Endodermal cell (in vitro differentiated cells): ENCODE results near the gene SLC45A3. TPM values are rescaled to one million over a fixed set of nuclear protein-coding genes. Genes with fewer than 3 reads are reported as not detected.
A peak's percentile ranks its signal among the peaks of the same experiment; 100 is the strongest.

Experiments used
- DNase-seq: peaks from one replicate; pipeline ENCODE4 v3.0.0-alpha.2; 2017
- H3K27ac ChIP-seq: 2 replicates; pipeline ENCODE4 v1.5.1; 2013; ENCODE audit warnings: mild to moderate bottlenecking, low read depth, low read length, moderate library complexity
- H3K27me3 ChIP-seq: 2 replicates; pipeline ENCODE4 v1.6.1; 2013; ENCODE audit warnings: mild to moderate bottlenecking, low read length, moderate library complexity; ENCODE audit not compliant: insufficient read depth, control insufficient read depth, poor library complexity, severe bottlenecking
- H3K36me3 ChIP-seq: 2 replicates; pipeline ENCODE4 v1.7.0; 2013; ENCODE audit warnings: mild to moderate bottlenecking, low read length, moderate library complexity; ENCODE audit not compliant: control insufficient read depth, insufficient read depth
- H3K4me1 ChIP-seq: one replicate; pipeline ENCODE4 v1.7.0; 2013; ENCODE audit warnings: low read length; ENCODE audit not compliant: control insufficient read depth, insufficient read depth
- H3K4me3 ChIP-seq: 2 replicates; pipeline ENCODE4 v1.5.1; 2013; ENCODE audit warnings: mild to moderate bottlenecking, low read length, moderate library complexity
- H3K9ac ChIP-seq: 2 replicates; pipeline ENCODE4 v1.6.1; 2013; ENCODE audit warnings: mild to moderate bottlenecking, low read length, moderate library complexity; ENCODE audit not compliant: poor library complexity, severe bottlenecking; ENCODE audit errors: extremely low read depth
- H3K9me3 ChIP-seq: 2 replicates; pipeline ENCODE4 v1.6.1; 2013; ENCODE audit warnings: mild to moderate bottlenecking, low read length, moderate library complexity; ENCODE audit not compliant: control insufficient read depth
- H3K27ac Mint-ChIP-seq: 2 replicates; pipeline ENCODE4 v1.8.0; 2020; ENCODE audit warnings: mixed read lengths
- H3K27me3 Mint-ChIP-seq: 2 replicates; pipeline ENCODE4 v1.8.0; 2021; ENCODE audit warnings: mild to moderate bottlenecking, mixed read lengths; ENCODE audit not compliant: insufficient read depth
- H3K36me3 Mint-ChIP-seq: 2 replicates; pipeline ENCODE4 v1.8.0; 2020; ENCODE audit warnings: low read depth, mixed read lengths
- H3K4me1 Mint-ChIP-seq: 2 replicates; pipeline ENCODE4 v1.8.0; 2020; ENCODE audit warnings: mixed read lengths
- H3K4me3 Mint-ChIP-seq: 2 replicates; pipeline ENCODE4 v1.8.0; 2020; ENCODE audit warnings: mild to moderate bottlenecking, moderate library complexity, mixed read lengths
- H3K9me3 Mint-ChIP-seq: 2 replicates; pipeline ENCODE4 v1.8.0; 2020; ENCODE audit warnings: mild to moderate bottlenecking, mixed read lengths
- CTCF ChIP-seq: fragments of 200-600 bp; sonication (generic); conservative IDR thresholded peaks from 2 replicates; pipeline ENCODE4 v1.5.0; 2021; ENCODE audit warnings: antibody characterized with exemption, mild to moderate bottlenecking
- WGBS, 2 experiments: methylation state at CpG; one replicate each; pipeline versions ENCODE4 v1.1.5 to v1.1.7; 2013; ENCODE audit warnings: missing lambda C conversion rate in 2 of 2, mixed read lengths in 1 of 2; ENCODE audit not compliant: insufficient coverage in 1 of 2, insufficient read length in 1 of 2; 5-methylcytosine and 5-hydroxymethylcytosine counted together
- total RNA-seq, 2 donors: library from RNA; stranded (reverse); fragmentation: NEBNext Ultra II Directional in 1 of 2; extraction: Animal tissue kit (Norgen Biotek cat#: 25700) in 1 of 2; gene quantifications; 2 replicates in 1 of 2; 3 replicates in 1 of 2; pipeline ENCODE4 v1.2.1, GENCODE V29; 2021

SLC45A3 gene
- total RNA-seq, 2 donors from 2014 or later: 7.9 to 10.2 TPM

- H3K36me3 Mint-ChIP-seq: peaks cover 8% of the 10 kb centered on the region
- WGBS, 2 experiments: 96 to 98% methylated on average over 10 to 24 of the region's 24 CpGs
- no peaks in the 10 kb centered on the region for H3K27me3 Mint-ChIP-seq
- H3K9me3 Mint-ChIP-seq: no peaks in the 10 kb centered on the region
- H3K4me1 Mint-ChIP-seq: peaks cover 23% of the 10 kb centered on the region
- no peak for TF ChIP-seq CTCF
- no peak for DNase-seq
- no peak overlapping the region for H3K27ac ChIP-seq
- H3K9ac ChIP-seq: no peak overlapping the region
- no peaks in the 10 kb centered on the region for H3K36me3 ChIP-seq
- peaks cover 9% of the 10 kb centered on the region for H3K4me1 ChIP-seq
- no peak overlapping the region for H3K4me3 ChIP-seq
- no peaks in the 10 kb centered on the region for H3K9me3 ChIP-seq
- no peaks in the 10 kb centered on the region for H3K27me3 ChIP-seq
- no peak overlapping the region for H3K4me3 Mint-ChIP-seq
- no peak overlapping the region for H3K27ac Mint-ChIP-seq
Measured at GRCh38 chr1:205662791-205663190, 17.5 kb downstream of the SLC45A3 start.

GRCh38 chr1:205662135-205662738 lies 18.1 kb downstream of the SLC45A3 start:
- 90 to 91% methylated on average over 8 to 15 of the region's 15 CpGs for WGBS, 2 experiments
- H3K27ac ChIP-seq: peak overlapping the region; percentile 44
- Mint-ChIP-seq H3K27ac (no peak overlapping the region), H3K4me3 (no peak overlapping the region), H3K36me3 (peaks cover 8% of the 10 kb centered on the region), H3K4me1 (peaks cover 26% of the 10 kb centered on the region), H3K9me3 (no peaks in the 10 kb centered on the region), H3K27me3 (no peaks in the 10 kb centered on the region)
- no peaks in the 10 kb centered on the region for H3K9me3 ChIP-seq
- no peaks in the 10 kb centered on the region for H3K27me3 ChIP-seq
- no peaks in the 10 kb centered on the region for H3K36me3 ChIP-seq
- H3K4me1 ChIP-seq: peaks cover 10% of the 10 kb centered on the region
- H3K9ac ChIP-seq: no peak overlapping the region
- no peak for TF ChIP-seq CTCF
- no peak overlapping the region for H3K4me3 ChIP-seq
- no peak for DNase-seq

- H3K4me3 ChIP-seq: no peak overlapping the region
- no peaks in the 10 kb centered on the region for H3K9me3 Mint-ChIP-seq
- H3K36me3 Mint-ChIP-seq: peaks cover 8% of the 10 kb centered on the region
- peak; percentile 69 for DNase-seq
- no peaks in the 10 kb centered on the region for H3K36me3 ChIP-seq
- peak overlapping the region; percentile 44 for H3K27ac ChIP-seq
- no peak overlapping the region for H3K4me3 Mint-ChIP-seq
- no peaks in the 10 kb centered on the region for H3K27me3 Mint-ChIP-seq
- 84 to 87% methylated on average over 9 to 16 of the region's 16 CpGs for WGBS, 2 experiments
- peaks cover 23% of the 10 kb centered on the region for H3K4me1 Mint-ChIP-seq
- H3K9me3 ChIP-seq: no peaks in the 10 kb centered on the region
- peaks cover 10% of the 10 kb centered on the region for H3K4me1 ChIP-seq
- H3K27me3 ChIP-seq: no peaks in the 10 kb centered on the region
- no peak overlapping the region for H3K9ac ChIP-seq
- no peak for TF ChIP-seq CTCF
- no peak overlapping the region for H3K27ac Mint-ChIP-seq
Measured at GRCh38 chr1:205661429-205662134, 18.7 kb downstream of the SLC45A3 start.
